Activated naive CD4-positive, alpha-beta T cell treated with anti-CD3 and anti-CD28 coated beads, Interleukin-2, amount 50 U/mL, for 24 hours (primary cell): ENCODE measurements around the gene CALCA.
"Not testable (repeated sequence)": the region's sequence is repeated elsewhere in the genome, so short reads cannot be mapped to it uniquely, and the experiment has no call there.

Source experiments
- H3K27ac Mint-ChIP-seq: one replicate; pipeline ENCODE4 v1.8.0; 2021; ENCODE audit warnings: mild to moderate bottlenecking, mixed read lengths
- H3K27me3 Mint-ChIP-seq: one replicate; pipeline ENCODE4 v1.8.0; 2021; ENCODE audit warnings: mixed read lengths
- H3K36me3 Mint-ChIP-seq: one replicate; pipeline ENCODE4 v1.8.0; 2021; ENCODE audit warnings: mixed read lengths
- H3K4me1 Mint-ChIP-seq: one replicate; pipeline ENCODE4 v1.8.0; 2021; ENCODE audit warnings: mixed read lengths
- H3K4me3 Mint-ChIP-seq: one replicate; pipeline ENCODE4 v1.8.0; 2021; ENCODE audit warnings: mild to moderate bottlenecking, mixed read lengths
- H3K9me3 Mint-ChIP-seq: one replicate; pipeline ENCODE4 v1.8.0; 2021; ENCODE audit warnings: mixed read lengths

The CALCA gene

GRCh38 chr11:14971865-14972580, at the start of gene CALCA:
Gene CALCA, minus strand, starts transcription at chr11:14972351. Its CDS starts 1,159 bp downstream, at chr11:14971192.
- peak within 1 kb of the TSS; percentile 83 for H3K4me3 Mint-ChIP-seq
- no peak within 1 kb of the TSS for H3K27ac Mint-ChIP-seq
- H3K36me3 Mint-ChIP-seq = no peaks in the 10 kb centered on the region
- H3K4me1 Mint-ChIP-seq = peaks cover 34% of the 10 kb centered on the region
- H3K9me3 Mint-ChIP-seq = no peaks in the 10 kb centered on the region
- H3K27me3 Mint-ChIP-seq = peaks cover 55% of the 10 kb centered on the region

- Mint-ChIP-seq H3K9me3 (peaks cover 25% of the 10 kb centered on the region), H3K36me3 (peaks cover 23% of the 10 kb centered on the region), H3K4me3 (no peak overlapping the region), H3K27me3 (peaks cover 12% of the 10 kb centered on the region), H3K27ac (no peak overlapping the region), H3K4me1 (no peaks in the 10 kb centered on the region)
These were observed 44.0 kb upstream of the CALCA start for GRCh38 chr11:15016200-15016599.

GRCh38 chr11:15011776-15012345, 39.7 kb upstream of the CALCA start:
- H3K4me1 Mint-ChIP-seq = no peaks in the 10 kb centered on the region
- H3K4me3 Mint-ChIP-seq = no peak overlapping the region

GRCh38 chr11:15010865-15011264, 38.7 kb upstream of the CALCA start:
- Mint-ChIP-seq H3K27ac (no peak overlapping the region), H3K27me3 (peaks cover 6% of the 10 kb centered on the region), H3K9me3 (peaks cover 6% of the 10 kb centered on the region), H3K4me1 (no peaks in the 10 kb centered on the region), H3K4me3 (no peak overlapping the region), H3K36me3 (peaks cover 6% of the 10 kb centered on the region)

More at GRCh38 chr11:15011776-15012345, 39.7 kb upstream of the CALCA start:
- no peak overlapping the region for H3K27ac Mint-ChIP-seq
- peaks cover 6% of the 10 kb centered on the region for H3K27me3 Mint-ChIP-seq
- peaks cover 12% of the 10 kb centered on the region for H3K36me3 Mint-ChIP-seq
- H3K9me3 Mint-ChIP-seq = peaks cover 10% of the 10 kb centered on the region

GRCh38 chr11:15006139-15006759, 34.1 kb upstream of the CALCA start:
- Mint-ChIP-seq H3K4me3 (no peak overlapping the region), H3K27me3 (peaks cover 14% of the 10 kb centered on the region), H3K36me3 (no peaks in the 10 kb centered on the region), H3K9me3 (no peaks in the 10 kb centered on the region), H3K4me1 (no peaks in the 10 kb centered on the region), H3K27ac (no peak overlapping the region)

GRCh38 chr11:14988133-14988532, 16.0 kb upstream of the CALCA start:
- H3K36me3 Mint-ChIP-seq, H3K9me3 Mint-ChIP-seq, H3K27ac Mint-ChIP-seq, H3K4me3 Mint-ChIP-seq, H3K4me1 Mint-ChIP-seq: not testable (repeated sequence)
- peaks cover 14% of the 10 kb centered on the region for H3K27me3 Mint-ChIP-seq

- H3K36me3 Mint-ChIP-seq = peaks cover 3% of the 10 kb centered on the region
These were observed 9.4 kb upstream of the CALCA start for GRCh38 chr11:14981507-14981906.

GRCh38 chr11:14980854-14981253, 8.7 kb upstream of the CALCA start:
- Mint-ChIP-seq H3K9me3 (no peaks in the 10 kb centered on the region), H3K36me3 (peaks cover 3% of the 10 kb centered on the region), H3K4me3 (no peak overlapping the region), H3K27ac (no peak overlapping the region), H3K4me1 (peaks cover 2% of the 10 kb centered on the region), H3K27me3 (peaks cover 20% of the 10 kb centered on the region)

More at GRCh38 chr11:14981507-14981906, 9.4 kb upstream of the CALCA start:
- no peak overlapping the region for H3K4me3 Mint-ChIP-seq
- peaks cover 14% of the 10 kb centered on the region for H3K27me3 Mint-ChIP-seq
- H3K4me1 Mint-ChIP-seq = no peaks in the 10 kb centered on the region
- H3K27ac Mint-ChIP-seq = no peak overlapping the region
- no peaks in the 10 kb centered on the region for H3K9me3 Mint-ChIP-seq

- H3K4me1 Mint-ChIP-seq = peaks cover 29% of the 10 kb centered on the region
- H3K9me3 Mint-ChIP-seq = no peaks in the 10 kb centered on the region
- H3K36me3 Mint-ChIP-seq = no peaks in the 10 kb centered on the region
- peaks cover 48% of the 10 kb centered on the region for H3K27me3 Mint-ChIP-seq
- H3K27ac Mint-ChIP-seq = no peak overlapping the region
- H3K4me3 Mint-ChIP-seq = no peak overlapping the region
These were observed 5.1 kb upstream of the CALCA start for GRCh38 chr11:14977101-14977880.

GRCh38 chr11:14975252-14975587, 3.1 kb upstream of the CALCA start:
- H3K36me3 Mint-ChIP-seq = no peaks in the 10 kb centered on the region
- H3K4me3 Mint-ChIP-seq = peak overlapping the region; percentile 83
- no peaks in the 10 kb centered on the region for H3K9me3 Mint-ChIP-seq

GRCh38 chr11:14974515-14975251, 2.5 kb upstream of the CALCA start:
- H3K27me3 Mint-ChIP-seq = peaks cover 54% of the 10 kb centered on the region
- no peaks in the 10 kb centered on the region for H3K36me3 Mint-ChIP-seq
- H3K4me3 Mint-ChIP-seq = peak overlapping the region; percentile 83
- no peaks in the 10 kb centered on the region for H3K9me3 Mint-ChIP-seq
- peaks cover 34% of the 10 kb centered on the region for H3K4me1 Mint-ChIP-seq
- H3K27ac Mint-ChIP-seq = no peak overlapping the region

More at GRCh38 chr11:14975252-14975587, 3.1 kb upstream of the CALCA start:
- H3K4me1 Mint-ChIP-seq = peaks cover 34% of the 10 kb centered on the region
- H3K27me3 Mint-ChIP-seq = peaks cover 52% of the 10 kb centered on the region
- no peak overlapping the region for H3K27ac Mint-ChIP-seq

GRCh38 chr11:14973621-14974514, 1.7 kb upstream of the CALCA start:
- Mint-ChIP-seq H3K9me3 (no peaks in the 10 kb centered on the region), H3K27ac (no peak overlapping the region), H3K27me3 (peaks cover 59% of the 10 kb centered on the region), H3K36me3 (no peaks in the 10 kb centered on the region), H3K4me1 (peaks cover 34% of the 10 kb centered on the region), H3K4me3 (peak overlapping the region; percentile 83)

GRCh38 chr11:14972581-14973495, 687 bp upstream of the CALCA start:
- Mint-ChIP-seq H3K27ac (no peak overlapping the region), H3K36me3 (no peaks in the 10 kb centered on the region), H3K27me3 (peaks cover 59% of the 10 kb centered on the region), H3K4me3 (peak overlapping the region; percentile 83), H3K4me1 (peaks cover 34% of the 10 kb centered on the region), H3K9me3 (no peaks in the 10 kb centered on the region)
